BE2C (cell line): ENCODE data around the gene PRICKLE2.

Experiments
- DNase-seq: peaks from one replicate; pipeline ENCODE4 v3.0.0-alpha.2; 2020
- H3K27me3 ChIP-seq: fragments of 250-450 bp; sonication (Bioruptor Pico); 2 replicates; pipeline ENCODE4 v1.5.1; 2020; ENCODE audit warnings: mild to moderate bottlenecking
- H3K36me3 ChIP-seq: fragments of 250-450 bp; sonication (Bioruptor Pico); 2 replicates; pipeline ENCODE4 v1.5.1; 2020; ENCODE audit warnings: mild to moderate bottlenecking
- H3K4me1 ChIP-seq: fragments of 250-450 bp; sonication (Bioruptor Pico); 2 replicates; pipeline ENCODE4 v1.5.1; 2020
- H3K4me3 ChIP-seq: 2 replicates; pipeline ENCODE4 v1.5.1; 2011; ENCODE audit warnings: low read depth, low read length
- H3K9me3 ChIP-seq: fragments of 250-450 bp; sonication (Bioruptor Pico); 2 replicates; pipeline ENCODE4 v1.5.1; 2020
- CTCF ChIP-seq: IDR thresholded peaks from 2 replicates; pipeline ENCODE4 v1.5.1; 2012; ENCODE audit warnings: mild to moderate bottlenecking, low read depth, low read length

Gene PRICKLE2

GRCh38 chr3:64160000-64160695 is 65.1 kb downstream of the PRICKLE2 start:
- TF ChIP-seq CTCF = no peak
- H3K4me3 ChIP-seq = no peak overlapping the region
- H3K36me3 ChIP-seq = no peaks in the 10 kb centered on the region
- H3K4me1 ChIP-seq = no peaks in the 10 kb centered on the region; the same call in 1 of the 2 replicates
- H3K27me3 ChIP-seq = no peaks in the 10 kb centered on the region
- no peaks in the 10 kb centered on the region for H3K9me3 ChIP-seq
- no peak for DNase-seq

- no peak for DNase-seq
- Histone ChIP-seq H3K36me3 (no peaks in the 10 kb centered on the region), H3K4me3 (no peak overlapping the region), H3K4me1 (no peaks in the 10 kb centered on the region; the same call in 1 of the 2 replicates), H3K27me3 (no peaks in the 10 kb centered on the region), H3K9me3 (no peaks in the 10 kb centered on the region)
- no peak for TF ChIP-seq CTCF
Measured at GRCh38 chr3:64158334-64158733, 66.9 kb downstream of the PRICKLE2 start.

- Histone ChIP-seq H3K9me3 (no peaks in the 10 kb centered on the region), H3K4me3 (no peak overlapping the region), H3K27me3 (no peaks in the 10 kb centered on the region), H3K36me3 (no peaks in the 10 kb centered on the region), H3K4me1 (no peaks in the 10 kb centered on the region; the same call in 1 of the 2 replicates)
- TF ChIP-seq CTCF = no peak
- DNase-seq = no peak
Measured at GRCh38 chr3:64157150-64158035, 67.9 kb downstream of the PRICKLE2 start.

GRCh38 chr3:64155328-64155727 is 69.9 kb downstream of the PRICKLE2 start:
- H3K9me3 ChIP-seq = no peaks in the 10 kb centered on the region
- no peaks in the 10 kb centered on the region for H3K27me3 ChIP-seq
- H3K4me3 ChIP-seq = no peak overlapping the region
- no peak for DNase-seq
- H3K36me3 ChIP-seq = no peaks in the 10 kb centered on the region
- H3K4me1 ChIP-seq = peaks cover 6% of the 10 kb centered on the region
- no peak for TF ChIP-seq CTCF

- Histone ChIP-seq H3K27me3 (no peaks in the 10 kb centered on the region), H3K4me1 (peaks cover 6% of the 10 kb centered on the region), H3K36me3 (no peaks in the 10 kb centered on the region), H3K4me3 (no peak overlapping the region), H3K9me3 (no peaks in the 10 kb centered on the region)
- no peak for DNase-seq
- no peak for TF ChIP-seq CTCF
Measured at GRCh38 chr3:64152676-64153466, 72.4 kb downstream of the PRICKLE2 start.
